HG03460 (cell line): ENCODE data around the gene AQP1.

Experiments
- ATAC-seq: cut with Tn5 transposase; IDR thresholded peaks from one replicate; pipeline ENCODE4 v1.9.1; 2021; ENCODE audit not compliant: unreplicated experiment

AQP1 gene

GRCh38 chr7:30918676-30919075, 7.0 kb downstream of the AQP1 start:
- no peak for ATAC-seq

GRCh38 chr7:30920021-30920583, 8.4 kb downstream of the AQP1 start:
- no peak for ATAC-seq

DNA sequence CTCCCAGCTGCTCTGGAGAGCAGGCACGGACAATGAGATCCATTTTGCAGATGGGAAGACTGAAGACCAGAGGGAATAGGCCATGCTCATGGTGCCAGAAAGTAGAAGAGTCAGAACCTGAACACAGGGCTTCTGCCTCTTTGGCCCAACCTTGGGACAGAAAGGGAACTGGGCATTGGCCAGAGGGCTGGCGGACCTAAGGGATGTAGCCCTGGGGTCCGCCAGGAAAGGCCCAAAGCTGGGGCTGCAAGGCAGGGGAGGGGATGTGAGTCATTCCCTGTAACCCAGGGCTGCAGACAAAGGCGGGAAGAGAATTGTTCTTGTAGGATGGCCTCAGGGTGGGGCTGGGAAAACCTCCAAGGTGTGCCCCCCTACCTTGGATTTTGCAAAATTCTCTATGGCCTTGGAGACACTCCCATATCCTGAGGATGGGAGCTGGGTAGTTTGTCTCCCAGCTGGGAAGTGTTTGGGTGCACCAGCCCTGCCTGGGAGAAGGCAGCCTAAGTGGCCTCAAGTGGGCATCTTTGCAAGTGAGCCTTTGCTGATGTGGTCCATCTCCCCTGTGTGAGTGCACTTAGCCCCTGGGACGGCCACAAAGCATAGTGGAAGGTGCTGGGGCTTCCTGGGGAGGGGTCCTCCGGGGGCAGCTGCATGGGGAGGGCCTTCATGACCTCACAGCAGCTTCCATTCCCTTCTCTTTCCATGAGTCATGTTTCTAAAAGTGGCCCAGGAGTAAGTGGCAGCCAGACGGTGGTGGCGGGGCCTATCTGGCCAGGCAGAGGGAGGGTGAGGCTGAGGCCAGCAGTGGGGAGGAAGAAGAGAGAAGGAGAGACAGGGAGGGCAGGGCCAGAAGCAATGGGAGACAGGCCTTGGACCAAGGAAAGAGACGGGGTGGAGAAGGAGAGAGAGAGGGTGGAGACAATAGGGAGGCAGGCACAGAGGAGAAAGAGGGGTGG, 9.2 kb downstream of the AQP1 start:
- no peak for ATAC-seq

DNA sequence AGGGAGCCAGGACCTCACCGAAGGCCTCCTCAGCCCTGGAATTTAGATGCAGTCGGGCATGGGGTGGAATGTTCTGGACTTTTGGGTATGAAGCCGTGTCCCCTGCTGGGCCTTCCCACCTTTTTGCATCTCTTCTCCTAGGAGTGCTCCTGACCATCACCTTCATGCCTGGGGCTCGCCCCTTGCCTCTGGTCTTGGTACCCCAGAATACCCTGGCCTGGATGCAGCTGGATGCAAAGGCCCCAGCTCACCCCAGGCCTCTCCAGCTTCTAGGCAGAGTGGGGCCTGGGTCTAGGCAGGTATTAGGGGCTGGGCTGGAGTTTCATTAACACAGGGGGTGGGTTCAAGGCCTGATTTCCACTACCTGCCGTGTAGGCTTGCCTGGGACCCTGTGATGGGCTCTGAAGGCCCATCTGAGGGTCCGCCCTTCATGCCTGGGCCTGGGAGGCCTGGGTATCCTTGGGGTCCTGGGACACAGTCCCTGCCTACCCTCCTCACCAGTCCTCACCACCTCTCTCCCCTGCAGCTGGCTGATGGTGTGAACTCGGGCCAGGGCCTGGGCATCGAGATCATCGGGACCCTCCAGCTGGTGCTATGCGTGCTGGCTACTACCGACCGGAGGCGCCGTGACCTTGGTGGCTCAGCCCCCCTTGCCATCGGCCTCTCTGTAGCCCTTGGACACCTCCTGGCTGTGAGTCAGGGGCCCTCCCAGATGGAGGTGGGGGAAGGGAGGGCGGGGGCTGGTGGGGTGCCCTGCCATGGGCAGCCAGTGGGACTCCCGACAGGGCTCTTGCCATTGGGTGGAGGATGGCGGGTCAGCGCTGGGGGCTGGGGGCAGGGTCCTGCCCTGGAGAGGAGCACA, 10.1 kb downstream of the AQP1 start:
- no peak for ATAC-seq

GRCh38 chr7:30922596-30922995, 10.9 kb downstream of the AQP1 start:
- ATAC-seq, result no peak

DNA sequence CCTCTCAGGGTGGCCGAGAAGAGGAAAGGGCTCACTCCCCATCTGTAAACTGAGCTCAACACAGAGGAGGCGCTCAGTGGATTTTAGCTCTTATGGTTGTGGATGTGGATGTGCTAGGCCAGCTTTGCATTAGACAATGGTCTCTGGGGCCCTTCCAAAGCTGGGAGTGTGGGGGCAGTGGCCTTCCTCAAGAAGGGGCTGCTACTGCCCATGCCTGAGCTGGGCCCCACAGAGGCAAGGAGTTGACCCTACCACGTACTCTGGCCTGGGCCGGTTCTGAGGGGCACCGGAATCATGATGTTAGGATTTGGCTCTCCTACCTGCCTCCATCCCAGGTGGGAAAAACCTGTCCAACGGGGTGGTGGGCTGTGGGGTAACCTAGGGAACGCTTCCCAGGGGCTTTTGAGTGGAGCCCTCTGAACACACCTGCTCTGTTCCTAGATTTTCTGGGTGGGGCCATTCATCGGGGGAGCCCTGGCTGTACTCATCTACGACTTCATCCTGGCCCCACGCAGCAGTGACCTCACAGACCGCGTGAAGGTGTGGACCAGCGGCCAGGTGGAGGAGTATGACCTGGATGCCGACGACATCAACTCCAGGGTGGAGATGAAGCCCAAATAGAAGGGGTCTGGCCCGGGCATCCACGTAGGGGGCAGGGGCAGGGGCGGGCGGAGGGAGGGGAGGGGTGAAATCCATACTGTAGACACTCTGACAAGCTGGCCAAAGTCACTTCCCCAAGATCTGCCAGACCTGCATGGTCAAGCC, 11.5 kb downstream of the AQP1 start:
- ATAC-seq, result no peak

DNA sequence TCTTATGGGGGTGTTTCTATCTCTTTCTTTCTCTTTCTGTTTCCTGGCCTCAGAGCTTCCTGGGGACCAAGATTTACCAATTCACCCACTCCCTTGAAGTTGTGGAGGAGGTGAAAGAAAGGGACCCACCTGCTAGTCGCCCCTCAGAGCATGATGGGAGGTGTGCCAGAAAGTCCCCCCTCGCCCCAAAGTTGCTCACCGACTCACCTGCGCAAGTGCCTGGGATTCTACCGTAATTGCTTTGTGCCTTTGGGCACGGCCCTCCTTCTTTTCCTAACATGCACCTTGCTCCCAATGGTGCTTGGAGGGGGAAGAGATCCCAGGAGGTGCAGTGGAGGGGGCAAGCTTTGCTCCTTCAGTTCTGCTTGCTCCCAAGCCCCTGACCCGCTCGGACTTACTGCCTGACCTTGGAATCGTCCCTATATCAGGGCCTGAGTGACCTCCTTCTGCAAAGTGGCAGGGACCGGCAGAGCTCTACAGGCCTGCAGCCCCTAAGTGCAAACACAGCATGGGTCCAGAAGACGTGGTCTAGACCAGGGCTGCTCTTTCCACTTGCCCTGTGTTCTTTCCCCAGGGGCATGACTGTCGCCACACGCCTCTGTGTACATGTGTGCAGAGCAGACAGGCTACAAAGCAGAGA, 12.2 kb downstream of the AQP1 start:
- ATAC-seq, result no peak

DNA sequence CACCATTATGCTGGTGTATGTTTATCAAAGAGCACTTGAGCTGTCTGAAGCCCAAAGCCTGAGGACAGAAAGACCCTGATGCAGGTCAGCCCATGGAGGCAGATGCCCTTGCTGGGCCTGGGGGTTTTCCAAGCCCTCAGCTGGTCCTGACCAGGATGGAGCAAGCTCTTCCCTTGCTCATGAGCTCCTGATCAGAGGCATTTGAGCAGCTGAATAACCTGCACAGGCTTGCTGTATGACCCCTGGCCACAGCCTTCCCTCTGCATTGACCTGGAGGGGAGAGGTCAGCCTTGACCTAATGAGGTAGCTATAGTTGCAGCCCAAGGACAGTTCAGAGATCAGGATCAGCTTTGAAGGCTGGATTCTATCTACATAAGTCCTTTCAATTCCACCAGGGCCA, 13.0 kb downstream of the AQP1 start:
- ATAC-seq, result no peak

DNA sequence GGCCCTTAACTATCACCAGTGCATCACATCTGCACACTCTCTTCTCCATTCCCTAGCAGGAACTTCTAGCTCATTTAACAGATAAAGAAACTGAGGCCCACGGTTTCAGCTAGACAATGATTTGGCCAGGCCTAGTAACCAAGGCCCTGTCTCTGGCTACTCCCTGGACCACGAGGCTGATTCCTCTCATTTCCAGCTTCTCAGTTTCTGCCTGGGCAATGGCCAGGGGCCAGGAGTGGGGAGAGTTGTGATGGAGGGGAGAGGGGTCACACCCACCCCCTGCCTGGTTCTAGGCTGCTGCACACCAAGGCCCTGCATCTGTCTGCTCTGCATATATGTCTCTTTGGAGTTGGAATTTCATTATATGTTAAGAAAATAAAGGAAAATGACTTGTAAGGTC, 13.5 kb downstream of the AQP1 start:
- no peak for ATAC-seq

DNA sequence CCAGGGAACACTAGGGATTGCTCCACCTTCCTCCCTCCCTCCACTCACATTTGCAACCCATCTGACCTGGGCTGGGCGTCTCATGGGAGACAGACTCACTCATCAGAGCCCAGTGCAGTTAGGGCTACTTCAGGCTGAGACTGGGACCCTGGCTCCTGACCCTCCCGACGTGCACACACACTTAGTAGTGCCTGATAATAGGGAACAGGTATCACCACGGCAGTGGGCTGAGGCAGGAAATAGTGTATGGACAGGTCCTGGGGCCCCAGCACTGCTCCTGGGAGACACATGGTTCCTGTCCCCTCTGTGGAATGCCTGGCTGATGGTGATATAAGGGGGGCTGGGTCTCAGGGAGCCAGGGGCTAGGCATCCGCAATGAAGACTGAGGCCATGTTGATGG, 14.3 kb downstream of the AQP1 start:
- ATAC-seq, result no peak

GRCh38 chr7:30926313-30926712, 14.7 kb downstream of the AQP1 start:
- ATAC-seq, result no peak

GRCh38 chr7:30927040-30927439, 15.4 kb downstream of the AQP1 start:
- ATAC-seq, result no peak

- no peak for ATAC-seq
Measured at GRCh38 chr7:30927559-30927958, 15.9 kb downstream of the AQP1 start.

GRCh38 chr7:30928254-30928872, 16.7 kb downstream of the AQP1 start:
- no peak for ATAC-seq

DNA sequence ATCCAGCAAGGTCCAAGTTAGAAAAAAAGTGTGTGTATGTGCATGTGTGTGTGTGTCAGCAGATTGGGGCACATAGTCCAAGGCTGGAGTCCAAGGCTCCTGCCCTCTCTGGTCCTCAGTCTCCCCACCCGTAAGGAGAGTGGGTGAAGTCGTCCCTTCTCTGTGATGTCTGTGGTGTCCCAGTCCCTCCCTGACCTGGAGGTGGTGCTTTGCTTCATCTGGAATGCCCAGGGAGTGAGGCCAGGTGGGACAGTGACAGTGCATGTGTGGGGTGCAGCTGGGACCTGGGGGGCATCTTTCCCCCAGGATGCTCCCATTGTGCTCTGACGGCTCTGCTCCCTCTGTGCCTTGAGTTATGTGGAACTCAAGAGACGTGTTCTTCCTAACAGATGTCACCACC, 18.0 kb downstream of the AQP1 start:
- ATAC-seq, result no peak

GRCh38 chr7:30930621-30931020, 19.0 kb downstream of the AQP1 start:
- ATAC-seq, result no peak

DNA sequence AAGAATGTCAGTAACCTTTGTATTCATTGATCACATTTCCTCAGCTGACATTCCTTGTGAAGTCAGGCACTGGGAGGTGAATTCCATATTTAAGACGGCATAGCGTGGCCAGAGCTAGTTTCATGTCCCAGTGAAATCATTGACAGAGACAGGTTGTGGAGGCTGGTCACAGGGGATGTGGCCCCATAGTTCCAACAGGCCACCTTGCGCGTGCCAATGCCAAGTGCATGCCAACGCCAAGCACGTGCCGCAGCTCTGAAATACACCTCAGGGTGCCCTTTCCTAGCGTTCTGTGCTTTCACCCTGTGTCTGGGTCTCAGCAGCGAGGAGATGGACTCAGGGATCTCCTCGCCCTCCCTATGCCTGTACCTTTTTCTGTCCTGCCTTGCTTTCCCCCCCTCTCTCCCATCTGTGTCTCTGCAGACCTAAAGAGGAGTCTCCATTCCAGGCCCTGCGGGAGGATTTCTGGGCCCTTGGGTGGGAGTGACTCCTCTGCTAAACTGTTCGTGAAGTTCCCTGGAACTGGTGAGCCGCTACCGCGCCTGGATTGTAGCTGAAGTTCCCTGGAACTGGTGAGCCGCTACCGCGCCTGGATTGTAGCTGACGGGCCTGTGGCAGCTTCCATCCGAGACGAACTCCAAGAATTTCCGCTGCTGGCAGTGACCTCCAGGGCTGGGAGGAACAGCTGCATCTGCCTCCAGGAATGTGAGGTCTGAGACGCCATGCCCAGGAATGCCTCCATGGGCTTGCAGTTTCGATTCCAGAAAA, 19.7 kb downstream of the AQP1 start:
- ATAC-seq, result no peak

DNA sequence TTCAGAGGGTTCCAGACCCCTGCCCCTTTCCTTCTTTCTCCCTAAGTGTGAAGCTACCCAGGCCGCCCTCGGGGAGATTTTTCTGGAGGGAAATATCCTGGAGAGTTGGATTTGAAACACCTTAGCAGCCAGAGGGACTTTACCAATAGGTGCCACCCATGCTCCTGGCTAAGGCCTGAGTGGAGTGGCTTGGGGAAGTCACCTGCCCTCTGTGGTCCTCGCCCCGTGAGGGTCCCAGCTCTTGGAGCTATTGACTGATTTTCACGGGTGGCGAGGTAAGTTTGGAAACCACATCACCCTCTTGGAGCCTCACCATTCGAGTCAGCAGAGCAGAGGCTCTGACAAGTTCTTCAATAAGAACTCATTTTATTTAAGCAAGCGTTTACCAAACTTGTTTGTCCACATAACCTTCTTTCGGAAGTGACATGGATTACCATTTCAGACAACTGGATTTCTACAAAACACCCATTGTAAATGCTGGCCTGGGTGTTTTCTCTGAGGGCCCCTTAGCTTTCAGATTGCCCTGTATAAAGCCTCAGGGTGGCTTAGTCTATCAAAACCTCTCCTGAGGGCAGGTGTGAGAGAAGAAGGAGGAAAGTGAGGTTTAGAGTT, 20.4 kb downstream of the AQP1 start:
- ATAC-seq, result no peak

DNA sequence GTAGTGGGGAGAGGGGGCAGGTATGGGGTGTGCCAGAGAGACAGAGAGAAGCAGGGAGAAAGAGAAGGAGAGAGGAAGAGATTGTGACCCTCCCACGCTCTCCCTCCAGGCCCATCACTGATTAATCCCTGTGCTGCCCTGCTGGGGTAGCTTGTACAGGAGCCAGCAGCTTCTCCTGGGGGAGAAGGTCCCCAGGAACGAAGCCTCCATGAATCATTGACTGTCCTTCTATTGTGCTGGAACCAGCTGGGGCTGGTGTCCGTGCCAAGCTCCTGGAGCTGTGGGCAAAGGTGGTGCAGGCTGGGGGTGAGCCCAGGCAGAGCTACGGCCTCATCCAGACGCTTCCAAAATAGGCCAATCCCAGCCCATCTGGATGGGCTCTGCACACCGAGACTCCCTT, 20.9 kb downstream of the AQP1 start:
- no peak for ATAC-seq
